Measurements from ENCODE around the gene ABCG4.
"Not testable (repeated sequence)": the region's sequence is repeated elsewhere in the genome, so short reads cannot be mapped to it uniquely, and the experiment has no call there.

DNA sequence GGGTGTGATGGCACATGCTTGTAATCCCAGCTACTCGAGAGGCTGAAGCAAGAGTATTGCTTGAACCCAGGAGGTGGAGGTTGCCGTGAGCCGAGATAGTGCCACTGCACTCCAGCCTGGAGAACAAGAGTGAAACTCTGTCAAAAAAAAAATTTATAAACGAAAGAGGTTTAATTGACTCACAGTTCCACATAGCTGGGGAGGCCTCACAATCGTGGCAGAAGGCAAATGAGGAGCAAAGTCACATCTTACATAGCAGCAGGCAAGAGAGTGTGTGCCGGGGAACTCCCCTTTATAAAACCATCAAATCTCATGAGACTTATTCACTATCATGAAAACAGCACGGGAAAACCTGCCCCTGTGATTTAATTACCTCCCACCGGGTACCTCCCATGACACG is 35.5 kb downstream of the ABCG4 start:
- not testable (repeated sequence) for TF ChIP-seq POLR2A, POLR2AphosphoS5 (IDR thresholded peaks at IDR 0.05)
- TF ChIP-seq, protein P1, sequence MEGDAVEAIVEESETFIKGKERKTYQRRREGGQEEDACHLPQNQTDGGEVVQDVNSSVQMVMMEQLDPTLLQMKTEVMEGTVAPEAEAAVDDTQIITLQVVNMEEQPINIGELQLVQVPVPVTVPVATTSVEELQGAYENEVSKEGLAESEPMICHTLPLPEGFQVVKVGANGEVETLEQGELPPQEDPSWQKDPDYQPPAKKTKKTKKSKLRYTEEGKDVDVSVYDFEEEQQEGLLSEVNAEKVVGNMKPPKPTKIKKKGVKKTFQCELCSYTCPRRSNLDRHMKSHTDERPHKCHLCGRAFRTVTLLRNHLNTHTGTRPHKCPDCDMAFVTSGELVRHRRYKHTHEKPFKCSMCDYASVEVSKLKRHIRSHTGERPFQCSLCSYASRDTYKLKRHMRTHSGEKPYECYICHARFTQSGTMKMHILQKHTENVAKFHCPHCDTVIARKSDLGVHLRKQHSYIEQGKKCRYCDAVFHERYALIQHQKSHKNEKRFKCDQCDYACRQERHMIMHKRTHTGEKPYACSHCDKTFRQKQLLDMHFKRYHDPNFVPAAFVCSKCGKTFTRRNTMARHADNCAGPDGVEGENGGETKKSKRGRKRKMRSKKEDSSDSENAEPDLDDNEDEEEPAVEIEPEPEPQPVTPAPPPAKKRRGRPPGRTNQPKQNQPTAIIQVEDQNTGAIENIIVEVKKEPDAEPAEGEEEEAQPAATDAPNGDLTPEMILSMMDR (IDR thresholded peaks at IDR 0.05), result not testable (repeated sequence)
